ENCODE measurements around the gene FOXF1. TPM values are rescaled to one million over a fixed set of nuclear protein-coding genes. Genes with fewer than 3 reads are reported as not detected.

FOXF1 gene
- total and polyA plus RNA-seq, 2 of the 13 experiments (the other 11 are each of a cell fraction or from before 2014, with no cell fraction given): not detected

DNA sequence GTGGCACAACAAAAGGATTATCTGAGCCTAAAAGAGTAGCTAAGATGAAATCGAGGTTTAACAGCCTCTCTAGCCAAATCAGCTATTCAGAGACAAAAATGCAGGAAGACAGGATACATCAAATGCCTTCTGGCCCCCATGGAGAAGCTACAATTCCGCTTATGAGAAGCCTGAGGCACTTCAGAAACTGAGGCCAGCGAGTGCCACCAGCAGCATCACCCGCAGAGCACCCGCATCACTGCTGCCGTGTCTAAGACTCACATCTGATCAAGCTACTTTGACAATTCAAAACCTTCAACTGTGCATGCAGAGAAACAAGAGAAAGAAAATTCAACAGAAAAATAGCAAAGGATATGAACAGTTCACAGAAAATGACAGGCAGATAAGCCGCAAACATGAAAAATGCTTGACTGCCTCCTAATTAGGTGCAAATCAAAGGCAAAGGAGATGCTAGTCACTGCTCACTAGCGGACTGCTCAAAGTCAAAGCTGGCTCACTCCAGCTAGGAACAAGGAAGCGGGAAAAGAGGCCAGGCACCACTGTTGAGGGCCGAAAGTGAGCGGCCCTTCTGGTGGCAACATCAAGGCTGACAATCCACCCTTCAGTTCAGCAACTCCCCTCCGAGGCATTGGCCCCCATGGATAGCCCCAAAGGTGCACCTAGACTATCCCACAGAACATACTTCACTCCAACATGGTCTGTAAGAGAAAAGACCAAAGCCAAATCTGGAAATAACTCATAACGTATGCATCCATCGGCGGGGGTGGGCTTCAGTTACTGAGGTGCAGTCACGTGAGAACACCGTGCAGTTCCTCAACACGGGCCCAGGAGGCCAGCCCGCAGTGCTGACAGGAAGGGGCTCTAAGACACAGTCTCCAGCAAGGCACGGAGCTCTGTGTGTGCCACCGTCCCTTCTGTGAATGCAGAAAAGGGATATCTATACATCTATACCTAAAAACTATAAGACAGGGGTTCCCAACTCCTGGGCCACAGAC, 32.7 kb downstream of the FOXF1 start:
- Histone ChIP-seq H2AFZ (ENCODE audit: low read length) (no peak overlapping the region), H3K9me3 (ENCODE audit: low read length) (no peaks in the 10 kb centered on the region), H3K79me2 (ENCODE audit: insufficient read depth, low read length) (no peaks in the 10 kb centered on the region), H3K9ac (ENCODE audit: insufficient read depth, low read depth, low read length) (no peak overlapping the region), H3K27ac (ENCODE audit: extremely low read length, insufficient read depth, low read length) (no peak overlapping the region), H4K20me1 (ENCODE audit: insufficient read depth, low read length) (no peaks in the 10 kb centered on the region), H3K36me3 (replicated peaks in 1 of 2; ENCODE audit: control insufficient read depth in 1 of 2, insufficient read depth in 2 of 2, low read length in 2 of 2) (peaks cover 27 to 76% of the 10 kb centered on the region in 2 experiments), H3K4me2 (ENCODE audit: low read depth, low read length) (no peak overlapping the region), H3K27me3 (ENCODE audit: control insufficient read depth in 1 of 2, insufficient read depth in 2 of 2, low read length in 2 of 2) (no peaks in the 10 kb centered on the region), H3K4me1 (ENCODE audit: insufficient read depth, low read length) (no peaks in the 10 kb centered on the region), H3K4me3 (replicated peaks in 1 of 3; ENCODE audit: insufficient read depth in 1 of 3, low read depth in 2 of 3, low read length in 3 of 3) (no peak overlapping the region)
- ATAC-seq: no peak
- WGBS (ENCODE audit: low lambda C conversion rate): 91% methylated on average over 19 of the region's 21 CpGs
- TF ChIP-seq IRF1 (CRISPR knock-in tag; IDR thresholded peaks at IDR 0.05; ENCODE audit: low read depth) (no peak), ZNF512B (CRISPR knock-in tag; IDR thresholded peaks at IDR 0.05; ENCODE audit: borderline replicate concordance) (no peak), NKX3-1 (CRISPR knock-in tag; IDR thresholded peaks at IDR 0.05) (no peak), ZNF501 (CRISPR knock-in tag; IDR thresholded peaks at IDR 0.05) (no peak), MTF1 (CRISPR knock-in tag; IDR thresholded peaks at IDR 0.05) (no peak)
- intact Hi-C loops (cut with micrococcal nuclease; ENCODE audit: unreplicated experiment) (no loop called here), in situ Hi-C loops (cut with HindIII; ENCODE audit: extremely low pct_ligation_motif_present, low pct_unique_long_range_greater_than_20kb) (no loop called here)
- no peak for FAIRE-seq
- no peak for DNase-seq (ENCODE audit: low spot score)
- POLR2A ChIA-PET: no interaction called here
- no TSS peak for BruUV-seq (replicated peaks)
- CTCF ChIA-PET (ENCODE audit: low intra/inter-chr PET ratio, low total read pairs): no interaction called here

All from HepG2 (cell line).